H1 (cell line): ENCODE measurements around the gene NSDHL. TPM values are rescaled to one million over a fixed set of nuclear protein-coding genes. Genes with fewer than 3 reads are reported as not detected.
"Not testable (repeated sequence)": the region's sequence is repeated elsewhere in the genome, so short reads cannot be mapped to it uniquely, and the experiment has no call there.

Experiments used
- CTCF ChIA-PET: fragments of 300-600 bp; sonication (Branson Sonifier 250); formaldehyde crosslinking; loops from one replicate; lab custom pipeline; 2021; ENCODE audit not compliant: partially characterized antibody; lab: Charles Lee
- POLR2A ChIA-PET: fragments of 300-600 bp; sonication (Branson Sonifier 250); formaldehyde crosslinking; loops from one replicate; lab custom pipeline; 2021; ENCODE audit warnings: inconsistent platforms; ENCODE audit not compliant: partially characterized antibody; lab: Charles Lee
- DNase-seq, 2 experiments: peaks; one replicate each; pipeline versions ENCODE4 v3.0.0 to v3.0.0-alpha.2; 2010 to 2022; ENCODE audit warnings: low spot score in 2 of 2, low read depth in 1 of 2, mixed read lengths in 1 of 2
- FAIRE-seq: peaks from 2 replicates; lab custom pipeline; 2011; peaks lifted over from hg19 to GRCh38; lab: Jason Lieb, UNC
- H2AFZ ChIP-seq: 2 replicates; pipeline ENCODE4 v1.8.1; 2012; ENCODE audit warnings: low read length, inconsistent platforms
- H2AK5ac ChIP-seq: 2 replicates; pipeline ENCODE4 v1.6.1; 2013; ENCODE audit warnings: low read depth, low read length
- H2BK120ac ChIP-seq: replicated peaks from 2 replicates; pipeline ENCODE3; 2013; ENCODE audit warnings: low read depth, low read length, inconsistent platforms
- H2BK12ac ChIP-seq: 2 replicates; pipeline ENCODE4 v1.6.1; 2013; ENCODE audit warnings: low read depth, low read length
- H2BK15ac ChIP-seq: 2 replicates; pipeline ENCODE4 v1.6.1; 2013; ENCODE audit warnings: low read length
- H2BK20ac ChIP-seq: 2 replicates; pipeline ENCODE4 v1.6.1; 2013; ENCODE audit warnings: low read length
- H2BK5ac ChIP-seq: 2 replicates; pipeline ENCODE4 v1.6.1; 2013; ENCODE audit warnings: low read depth, low read length
- H3K14ac ChIP-seq: 2 replicates; pipeline ENCODE4 v1.6.1; 2013; ENCODE audit warnings: inconsistent platforms; ENCODE audit not compliant: insufficient read length
- H3K18ac ChIP-seq: 2 replicates; pipeline ENCODE4 v1.6.1; 2013; ENCODE audit warnings: low read length; ENCODE audit errors: extremely low read depth
- H3K23ac ChIP-seq: 2 replicates; pipeline ENCODE4 v1.6.1; 2013; ENCODE audit warnings: inconsistent platforms; ENCODE audit not compliant: insufficient read length
- H3K23me2 ChIP-seq: 2 replicates; pipeline ENCODE4 v1.6.1; 2013; ENCODE audit warnings: low read depth, low read length
- H3K27ac ChIP-seq: 2 replicates; pipeline ENCODE4 v1.6.1; 2011; ENCODE audit warnings: low read depth, low read length, inconsistent platforms
- H3K27me3 ChIP-seq, 4 experiments: replicated peaks in 1 of 4; 1 replicate in 1 of 4; 2 replicates in 3 of 4; pipeline versions ENCODE4 v1.6.1 to v1.8.1; 2011 to 2013; ENCODE audit warnings: low read length in 3 of 4, mild to moderate bottlenecking in 3 of 4, inconsistent platforms in 2 of 4, mixed read lengths in 2 of 4, moderate library complexity in 1 of 4; ENCODE audit not compliant: control insufficient read depth in 3 of 4, insufficient read depth in 3 of 4; ENCODE audit errors: extremely low read depth in 1 of 4
- H3K36me3 ChIP-seq, 4 experiments: 2 replicates each; pipeline versions ENCODE4 v1.6.1 to v1.8.1; 2011 to 2013; ENCODE audit warnings: mild to moderate bottlenecking in 4 of 4, low read length in 3 of 4, moderate library complexity in 2 of 4, control low read depth in 1 of 4, inconsistent platforms in 1 of 4; ENCODE audit not compliant: insufficient read depth in 4 of 4, control insufficient read depth in 2 of 4
- H3K4ac ChIP-seq: replicated peaks from 2 replicates; pipeline ENCODE3; 2013; ENCODE audit warnings: low read length, low read depth, mixed read lengths, inconsistent platforms; ENCODE audit not compliant: insufficient read length
- H3K4me1 ChIP-seq, 4 experiments: replicated peaks in 1 of 4; 1 replicate in 1 of 4; 2 replicates in 3 of 4; pipeline versions ENCODE4 v1.6.1 to v1.8.1; 2011 to 2013; ENCODE audit warnings: low read length in 3 of 4, inconsistent platforms in 2 of 4, mixed read lengths in 1 of 4; ENCODE audit not compliant: insufficient read depth in 4 of 4, control insufficient read depth in 3 of 4
- H3K4me2 ChIP-seq, 2 experiments: 2 replicates each; pipeline versions ENCODE4 v1.6.1 to v1.8.1; 2011 to 2013; ENCODE audit warnings: low read depth in 2 of 2, low read length in 2 of 2, control low read depth in 1 of 2, inconsistent platforms in 1 of 2, mild to moderate bottlenecking in 1 of 2; ENCODE audit not compliant: insufficient read depth in 1 of 2
- H3K4me3 ChIP-seq, 4 experiments: fragments of 200-600, 300-600 bp in 1 of 4; sonication (generic), shearing (Covaris generic), sonication (Bioruptor Twin) in 1 of 4; 2 replicates each; pipeline versions ENCODE4 v1.5.1 to v1.8.1; 2011 to 2016; ENCODE audit warnings: low read length in 4 of 4, low read depth in 3 of 4, control low read depth in 2 of 4, inconsistent platforms in 2 of 4, mild to moderate bottlenecking in 2 of 4, mixed read lengths in 1 of 4, moderate library complexity in 1 of 4; ENCODE audit not compliant: insufficient read depth in 2 of 4; ENCODE audit errors: extremely low read depth in 1 of 4
- H3K56ac ChIP-seq: replicated peaks from 2 replicates; pipeline ENCODE3; 2013; ENCODE audit warnings: low read depth, mild to moderate bottlenecking, mixed read lengths, low read length, inconsistent platforms; ENCODE audit not compliant: insufficient read length
- H3K79me1 ChIP-seq: 2 replicates; pipeline ENCODE4 v1.6.1; 2013; ENCODE audit warnings: low read depth, low read length, control low read depth
- H3K79me2 ChIP-seq, 2 experiments: 2 replicates each; pipeline versions ENCODE4 v1.6.1 to v1.8.1; 2012 to 2013; ENCODE audit warnings: low read length in 2 of 2, mild to moderate bottlenecking in 2 of 2, inconsistent platforms in 1 of 2; ENCODE audit not compliant: insufficient read depth in 2 of 2, control insufficient read depth in 1 of 2
- H3K9ac ChIP-seq, 4 experiments: replicated peaks in 1 of 4; 1 replicate in 1 of 4; 2 replicates in 3 of 4; pipeline versions ENCODE4 v1.6.1 to v1.8.1; 2011 to 2013; ENCODE audit warnings: low read depth in 3 of 4, low read length in 3 of 4, control low read depth in 2 of 4, mild to moderate bottlenecking in 2 of 4, moderate library complexity in 2 of 4, inconsistent platforms in 1 of 4; ENCODE audit errors: extremely low read depth in 1 of 4
- H3K9me3 ChIP-seq, 2 experiments: 2 replicates each; pipeline versions ENCODE4 v1.6.1 to v1.8.1; 2012 to 2013; ENCODE audit warnings: mild to moderate bottlenecking in 2 of 2, moderate library complexity in 2 of 2, control low read depth in 1 of 2, inconsistent platforms in 1 of 2, low read depth in 1 of 2, low read length in 1 of 2, mixed read lengths in 1 of 2; ENCODE audit not compliant: insufficient read depth in 2 of 2
- H4K20me1 ChIP-seq, 2 experiments: replicated peaks in 1 of 2; 2 replicates each; pipeline versions ENCODE3 to v1.8.1; 2011 to 2013; ENCODE audit warnings: inconsistent platforms in 2 of 2, low read length in 2 of 2, mild to moderate bottlenecking in 1 of 2; ENCODE audit not compliant: insufficient read depth in 2 of 2, control insufficient read depth in 1 of 2
- H4K5ac ChIP-seq: 2 replicates; pipeline ENCODE4 v1.6.1; 2013; ENCODE audit warnings: low read length, low read depth, mixed read lengths, inconsistent platforms; ENCODE audit not compliant: insufficient read length
- H4K8ac ChIP-seq: 2 replicates; pipeline ENCODE4 v1.8.0; 2013; ENCODE audit warnings: mild to moderate bottlenecking, moderate library complexity, low read length, inconsistent platforms; ENCODE audit not compliant: insufficient read depth; ENCODE audit errors: extremely low read depth
- H4K91ac ChIP-seq: replicated peaks from 2 replicates; pipeline ENCODE3; 2013; ENCODE audit warnings: low read length, mixed read lengths, inconsistent platforms; ENCODE audit not compliant: insufficient read length
- WGBS, 2 experiments: shearing (Covaris generic) in 1 of 2; methylation state at CpG; one replicate each; pipeline versions ENCODE4 v1.1.6 to v1.1.7; 2013 to 2015; ENCODE audit warnings: low lambda C conversion rate in 2 of 2, mixed read lengths in 2 of 2, inconsistent platforms in 1 of 2, low coverage in 1 of 2, missing lambda C conversion rate in 1 of 2; ENCODE audit not compliant: insufficient replicate concordance in 2 of 2, insufficient coverage in 1 of 2, insufficient read length in 1 of 2; ENCODE audit errors: extremely low coverage in 1 of 2, missing lambda C conversion rate in 1 of 2; 5-methylcytosine and 5-hydroxymethylcytosine counted together
- polyA plus RNA-seq, 7 experiments: library from polyadenylated mRNA; depleted of rRNA in 3 of 7; stranded (reverse) in 5 of 7; unstranded in 2 of 7; fragments of >200 nt in 5 of 7; fragments of 200-250 nt in 2 of 7; gene quantifications; 1 replicate in 5 of 7; 2 replicates in 1 of 7; 4 replicates in 1 of 7; pipeline versions ENCODE4 v1.2.1 to v1.2.3, GENCODE V29; 2011 to 2013; ENCODE audit warnings: missing spikeins in 2 of 7, mixed read lengths in 2 of 7
- total RNA-seq: library from RNA; stranded (reverse); fragmentation: NEBNext Ultra II Directional; extraction: Animal tissue kit (Norgen Biotek cat#: 25700); gene quantifications from 2 replicates; pipeline ENCODE4 v1.2.1, GENCODE V29; 2021

Gene NSDHL
- total and polyA plus RNA-seq, 2 of the 8 experiments (the other 6 are each of a cell fraction or from before 2014, with no cell fraction given): 31.5 to 34.6 TPM

DNA sequence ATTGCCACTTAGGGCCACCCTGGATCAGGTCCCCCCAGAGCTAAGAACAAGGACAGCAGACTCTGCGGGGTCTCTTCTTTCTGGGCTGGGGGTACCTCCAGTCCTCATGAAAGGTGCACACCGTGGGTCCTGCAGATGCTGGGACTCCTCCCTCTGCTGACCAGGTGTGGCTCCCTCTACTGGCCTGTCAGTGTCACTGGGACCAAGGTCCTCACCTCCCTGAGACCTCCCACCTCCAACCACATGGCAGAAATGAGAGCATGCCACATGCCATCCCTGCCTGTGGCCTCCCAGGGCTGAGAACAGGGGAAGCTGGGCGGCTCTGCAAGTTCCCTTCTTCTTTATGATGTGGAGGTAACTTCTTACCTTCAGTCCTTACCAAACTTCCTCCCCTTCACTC is 43.8 kb upstream of the NSDHL start:
- H3K4me3 ChIP-seq, H2AFZ ChIP-seq, DNase-seq, H3K9me3 ChIP-seq, H3K36me3 ChIP-seq, H3K4me1 ChIP-seq, H3K9ac ChIP-seq, H2BK120ac ChIP-seq, H3K23me2 ChIP-seq, H3K56ac ChIP-seq, H3K4ac ChIP-seq, H3K23ac ChIP-seq, H3K14ac ChIP-seq, H3K18ac ChIP-seq, H2BK5ac ChIP-seq, H4K91ac ChIP-seq, H2BK20ac ChIP-seq, H3K79me2 ChIP-seq, H3K27me3 ChIP-seq, POLR2A ChIA-PET, H3K79me1 ChIP-seq, H3K27ac ChIP-seq, H3K4me2 ChIP-seq, CTCF ChIA-PET, H2BK12ac ChIP-seq, H4K20me1 ChIP-seq, H2BK15ac ChIP-seq, H2AK5ac ChIP-seq, H4K8ac ChIP-seq, H4K5ac ChIP-seq: not testable (repeated sequence)
- WGBS, 2 experiments: no CpG with 5 or more reads among the region's 3 CpGs
- FAIRE-seq: peak; percentile 100
